Nephron progenitor cell (in vitro differentiated cells): ENCODE measurements around the gene IGFBP4.

Experiments used
- DNase-seq: peaks from one replicate; pipeline ENCODE4 v3.0.0; 2021
- H3K27ac Mint-ChIP-seq: 2 replicates; pipeline ENCODE4 v1.8.0; 2021; ENCODE audit warnings: mild to moderate bottlenecking, moderate library complexity, mixed read lengths
- H3K27me3 Mint-ChIP-seq: 2 replicates; pipeline ENCODE4 v1.8.0; 2021; ENCODE audit warnings: mild to moderate bottlenecking, low read depth, mixed read lengths; ENCODE audit not compliant: poor library complexity
- H3K36me3 Mint-ChIP-seq: 2 replicates; pipeline ENCODE4 v1.8.0; 2021; ENCODE audit warnings: low read depth, mixed read lengths
- H3K4me1 Mint-ChIP-seq: 2 replicates; pipeline ENCODE4 v1.8.0; 2021; ENCODE audit warnings: mixed read lengths
- H3K4me3 Mint-ChIP-seq: 2 replicates; pipeline ENCODE4 v1.8.0; 2021; ENCODE audit warnings: mild to moderate bottlenecking, moderate library complexity, mixed read lengths
- H3K9me3 Mint-ChIP-seq: 2 replicates; pipeline ENCODE4 v1.8.0; 2021; ENCODE audit warnings: mild to moderate bottlenecking, moderate library complexity, mixed read lengths
- TF ChIP-seq, protein P1 (sequence below): fragments of 200-600 bp; sonication (generic); IDR thresholded peaks from 2 replicates; pipeline ENCODE4 v1.5.0; 2021; ENCODE audit warnings: antibody characterized with exemption

The IGFBP4 gene

DNA sequence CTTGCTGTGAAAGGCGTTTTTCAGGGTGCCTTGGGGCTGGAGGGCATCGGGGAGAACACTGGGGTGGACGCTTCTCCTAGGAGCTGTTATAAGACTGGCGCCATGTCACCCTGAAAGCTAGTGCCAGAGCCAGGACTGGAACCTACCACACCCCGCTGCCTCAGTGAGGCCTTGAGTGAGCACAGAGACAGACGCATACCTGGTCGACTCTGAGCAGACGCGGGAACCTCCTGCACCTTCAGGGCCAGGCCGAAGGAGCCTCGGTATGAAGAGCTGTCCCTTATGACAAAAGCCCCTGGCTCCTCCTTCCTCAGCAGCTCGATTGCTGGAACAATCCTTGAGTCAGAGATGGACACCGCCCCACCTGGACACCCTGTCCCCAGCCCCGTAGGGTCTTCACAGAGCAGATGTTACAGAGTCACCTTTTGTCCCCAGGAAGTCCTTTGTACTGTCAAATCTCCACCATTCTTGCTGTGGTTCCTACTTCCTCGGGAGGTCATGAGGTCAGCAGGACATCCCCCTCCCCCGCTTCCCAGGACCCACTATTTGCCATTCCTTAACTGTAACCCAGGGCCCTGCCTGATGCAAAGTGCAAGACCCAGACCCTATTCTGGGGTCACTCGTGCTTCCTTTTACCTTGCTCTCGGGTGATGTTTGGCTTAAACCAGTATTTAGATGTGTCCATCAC, 41.2 kb downstream of the IGFBP4 start:
- no peak for DNase-seq
- TF ChIP-seq, protein P1, sequence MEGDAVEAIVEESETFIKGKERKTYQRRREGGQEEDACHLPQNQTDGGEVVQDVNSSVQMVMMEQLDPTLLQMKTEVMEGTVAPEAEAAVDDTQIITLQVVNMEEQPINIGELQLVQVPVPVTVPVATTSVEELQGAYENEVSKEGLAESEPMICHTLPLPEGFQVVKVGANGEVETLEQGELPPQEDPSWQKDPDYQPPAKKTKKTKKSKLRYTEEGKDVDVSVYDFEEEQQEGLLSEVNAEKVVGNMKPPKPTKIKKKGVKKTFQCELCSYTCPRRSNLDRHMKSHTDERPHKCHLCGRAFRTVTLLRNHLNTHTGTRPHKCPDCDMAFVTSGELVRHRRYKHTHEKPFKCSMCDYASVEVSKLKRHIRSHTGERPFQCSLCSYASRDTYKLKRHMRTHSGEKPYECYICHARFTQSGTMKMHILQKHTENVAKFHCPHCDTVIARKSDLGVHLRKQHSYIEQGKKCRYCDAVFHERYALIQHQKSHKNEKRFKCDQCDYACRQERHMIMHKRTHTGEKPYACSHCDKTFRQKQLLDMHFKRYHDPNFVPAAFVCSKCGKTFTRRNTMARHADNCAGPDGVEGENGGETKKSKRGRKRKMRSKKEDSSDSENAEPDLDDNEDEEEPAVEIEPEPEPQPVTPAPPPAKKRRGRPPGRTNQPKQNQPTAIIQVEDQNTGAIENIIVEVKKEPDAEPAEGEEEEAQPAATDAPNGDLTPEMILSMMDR, result no peak
- Mint-ChIP-seq H3K4me1 (peaks cover 70% of the 10 kb centered on the region), H3K9me3 (no peaks in the 10 kb centered on the region), H3K4me3 (no peak overlapping the region), H3K36me3 (no peaks in the 10 kb centered on the region), H3K27me3 (no peaks in the 10 kb centered on the region), H3K27ac (no peak overlapping the region)

DNA sequence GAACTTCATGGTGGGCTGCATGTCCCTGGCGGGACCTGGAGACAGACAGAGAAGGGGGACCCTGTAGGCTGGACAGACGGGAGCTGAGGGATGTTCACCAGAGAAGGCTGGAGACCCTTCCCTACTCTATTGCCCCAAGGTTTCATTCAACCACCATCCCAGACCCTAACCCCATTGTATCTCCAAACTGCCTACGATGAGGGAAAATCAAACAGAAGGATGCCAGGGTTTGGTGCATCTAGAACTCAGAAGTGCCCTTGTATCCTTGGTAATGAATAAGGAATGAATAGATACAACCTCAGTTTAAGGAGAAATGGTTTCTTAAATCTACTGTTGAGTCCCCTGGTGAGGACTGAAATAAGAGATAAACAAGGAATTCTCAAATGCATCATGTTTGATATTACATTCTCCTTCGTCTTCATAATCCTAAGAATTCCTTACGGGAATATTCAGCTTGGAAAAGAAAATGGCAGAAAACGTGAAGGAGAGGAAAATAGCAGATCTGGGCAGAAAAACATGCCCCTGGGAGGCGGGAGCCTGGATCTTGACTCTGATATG, 41.8 kb downstream of the IGFBP4 start:
- no peaks in the 10 kb centered on the region for H3K27me3 Mint-ChIP-seq
- no peak overlapping the region for H3K4me3 Mint-ChIP-seq
- TF ChIP-seq, protein P1, result no peak
- no peaks in the 10 kb centered on the region for H3K9me3 Mint-ChIP-seq
- H3K4me1 Mint-ChIP-seq, result peaks cover 73% of the 10 kb centered on the region
- H3K27ac Mint-ChIP-seq, result no peak overlapping the region
- DNase-seq, result no peak
- H3K36me3 Mint-ChIP-seq, result no peaks in the 10 kb centered on the region

DNA sequence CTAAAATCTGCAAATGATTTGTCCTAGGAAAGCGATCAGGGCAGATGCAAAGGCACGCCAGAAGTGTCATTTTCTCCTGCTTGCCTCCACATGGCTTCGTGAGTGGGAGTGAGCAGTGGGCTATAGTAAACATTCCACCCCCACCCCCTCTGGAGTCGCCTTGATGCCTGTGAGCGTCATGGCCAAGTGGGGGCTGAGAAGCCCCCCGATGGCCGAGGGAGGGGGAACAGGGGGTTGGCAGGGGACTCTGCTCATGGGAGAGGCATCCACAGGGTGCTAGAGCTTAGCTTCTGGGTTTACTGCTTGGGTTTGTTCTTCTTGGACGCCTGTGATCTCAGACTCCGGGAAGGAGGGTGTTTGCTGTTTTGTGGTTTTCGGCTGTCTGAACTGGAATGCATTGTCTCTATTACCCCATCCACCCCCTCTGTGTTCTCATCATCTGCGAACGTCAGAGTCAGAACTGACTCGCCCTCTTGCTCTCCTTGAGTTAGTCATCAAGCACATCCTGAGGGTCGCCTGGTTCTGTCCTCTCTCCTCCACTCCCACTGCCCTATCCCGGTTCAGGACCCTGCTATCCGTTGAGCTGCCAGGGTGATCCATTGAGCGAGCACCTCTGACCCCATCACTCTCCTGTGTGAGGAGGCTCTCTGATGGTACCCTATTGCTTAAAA, 42.7 kb downstream of the IGFBP4 start:
- H3K4me1 Mint-ChIP-seq, result peaks cover 73% of the 10 kb centered on the region
- no peaks in the 10 kb centered on the region for H3K9me3 Mint-ChIP-seq
- no peak for DNase-seq
- TF ChIP-seq, protein P1, result no peak
- H3K4me3 Mint-ChIP-seq, result peak overlapping the region; percentile 14
- no peak overlapping the region for H3K27ac Mint-ChIP-seq
- no peaks in the 10 kb centered on the region for H3K36me3 Mint-ChIP-seq
- no peaks in the 10 kb centered on the region for H3K27me3 Mint-ChIP-seq

DNA sequence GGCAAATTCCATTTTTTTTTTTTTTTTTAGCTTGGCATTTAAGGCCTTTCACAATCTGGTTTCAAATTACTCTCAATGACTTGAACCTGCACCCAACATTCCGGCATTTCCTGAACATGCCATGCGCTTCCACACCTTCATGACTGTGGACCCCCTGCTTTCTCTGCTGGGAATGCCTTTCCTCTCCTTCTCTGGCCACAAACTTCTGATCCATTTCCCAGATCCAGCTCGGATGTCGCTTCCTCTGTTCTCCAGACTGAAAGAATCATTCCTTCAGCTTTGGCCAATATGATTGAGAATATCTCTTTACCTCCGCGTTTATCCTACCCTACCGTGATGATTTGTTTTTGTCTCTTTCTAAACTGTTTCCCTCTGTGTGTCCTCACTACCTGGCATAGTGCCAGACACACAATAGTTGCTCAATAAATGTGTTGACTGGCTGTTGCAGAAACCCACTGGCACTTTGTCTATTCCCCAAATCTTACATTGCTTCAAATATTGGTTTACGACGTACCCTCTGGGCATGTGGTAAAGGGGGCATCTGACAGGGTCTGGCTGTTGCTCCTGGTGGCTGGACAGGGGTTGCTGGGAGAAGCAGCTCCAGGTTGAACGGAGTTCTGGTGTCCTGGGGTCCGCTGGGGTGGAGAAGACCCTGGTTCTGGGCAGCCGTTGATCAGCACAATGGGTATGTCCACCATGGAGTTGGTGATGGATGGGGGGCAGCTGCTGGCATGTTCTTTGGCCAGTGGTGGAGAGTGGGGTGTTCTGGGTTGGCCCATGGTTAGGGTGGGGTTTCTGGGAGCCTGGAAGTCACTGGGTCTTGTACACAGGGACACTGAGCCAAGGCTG, 43.5 kb downstream of the IGFBP4 start:
- Mint-ChIP-seq H3K4me3 (peak overlapping the region; percentile 14), H3K9me3 (no peaks in the 10 kb centered on the region), H3K4me1 (peaks cover 76% of the 10 kb centered on the region), H3K27me3 (no peaks in the 10 kb centered on the region), H3K36me3 (no peaks in the 10 kb centered on the region), H3K27ac (no peak overlapping the region)
- TF ChIP-seq, protein P1, result no peak
- DNase-seq, result no peak

DNA sequence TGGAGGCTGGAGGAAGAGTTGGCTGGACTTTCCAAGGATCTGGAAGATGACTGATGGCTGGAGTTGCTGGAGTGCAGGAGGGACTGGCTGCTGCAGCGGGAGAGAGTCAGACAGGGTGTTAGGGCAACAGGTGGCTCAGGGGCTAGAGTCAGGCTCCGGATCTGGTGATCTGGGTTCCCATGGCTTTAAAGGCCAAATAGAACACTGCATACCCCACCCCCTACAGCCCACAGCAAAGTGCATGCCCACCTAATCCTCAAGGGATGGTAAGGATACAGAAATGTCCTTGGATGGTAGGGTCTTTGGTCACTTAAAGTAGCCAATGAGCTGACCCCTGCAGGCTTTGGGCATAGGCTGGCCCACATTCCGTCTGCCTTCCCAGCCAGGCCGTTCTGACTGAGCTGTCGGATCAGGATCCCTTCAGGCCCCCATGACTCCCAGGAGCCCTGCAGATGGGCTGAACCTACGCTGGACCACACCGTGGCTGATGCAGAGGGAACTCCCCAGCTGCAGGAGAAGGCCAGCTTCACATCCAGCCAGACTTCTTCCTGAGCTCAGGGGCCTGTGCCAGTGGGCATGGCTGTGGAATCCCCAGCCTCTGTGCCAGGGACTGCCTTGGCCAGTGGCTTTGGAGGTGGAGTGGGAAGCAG, 44.2 kb downstream of the IGFBP4 start:
- no peaks in the 10 kb centered on the region for H3K9me3 Mint-ChIP-seq
- H3K36me3 Mint-ChIP-seq, result no peaks in the 10 kb centered on the region
- no peaks in the 10 kb centered on the region for H3K27me3 Mint-ChIP-seq
- no peak overlapping the region for H3K27ac Mint-ChIP-seq
- TF ChIP-seq, protein P1, result no peak
- no peak for DNase-seq
- H3K4me3 Mint-ChIP-seq, result no peak overlapping the region
- peaks cover 74% of the 10 kb centered on the region for H3K4me1 Mint-ChIP-seq
